ENCODE measurements around the gene ALDH7A1.
A peak's percentile ranks its signal among the peaks of the same experiment; 100 is the strongest.

The ALDH7A1 gene

DNA sequence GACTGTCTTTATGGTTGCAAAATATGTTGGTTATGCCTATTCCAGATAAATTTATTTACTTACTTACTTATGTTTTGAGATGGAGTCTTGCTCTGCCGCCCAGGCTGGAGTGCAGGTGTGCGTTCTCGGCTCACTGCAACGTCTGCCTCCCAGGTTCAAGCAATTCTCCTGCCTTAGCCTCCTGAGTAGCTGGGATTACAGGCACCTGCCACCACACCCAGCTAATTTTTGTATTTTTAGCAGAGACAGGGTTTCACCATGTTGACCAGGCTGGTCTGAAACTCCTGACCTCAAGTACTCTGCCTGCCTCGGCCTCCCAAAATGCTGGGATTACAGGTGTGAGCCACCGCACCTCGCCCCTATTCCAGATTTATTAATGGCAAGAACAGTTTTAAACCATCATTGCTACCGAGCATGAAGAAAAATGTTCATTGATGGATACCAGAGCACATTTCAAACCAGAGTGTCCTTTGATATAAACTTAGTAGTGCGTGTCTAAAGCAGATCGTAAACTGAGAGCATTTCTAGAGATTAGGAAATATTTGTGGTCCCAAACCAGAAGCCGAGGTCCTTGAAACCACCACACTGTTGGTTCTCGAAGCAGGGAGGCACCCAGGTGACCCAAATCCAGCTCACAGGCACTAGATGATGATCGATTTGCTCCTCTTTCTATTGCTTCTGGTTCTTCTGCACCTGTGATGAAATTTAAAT is 86.6 kb downstream of the ALDH7A1 start:
- no peak for DNase-seq (ENCODE audit: low spot score)

- no peak for DNase-seq (ENCODE audit: low spot score)
Measured at GRCh38 chr5:126506079-126506478, 88.9 kb downstream of the ALDH7A1 start.

DNA sequence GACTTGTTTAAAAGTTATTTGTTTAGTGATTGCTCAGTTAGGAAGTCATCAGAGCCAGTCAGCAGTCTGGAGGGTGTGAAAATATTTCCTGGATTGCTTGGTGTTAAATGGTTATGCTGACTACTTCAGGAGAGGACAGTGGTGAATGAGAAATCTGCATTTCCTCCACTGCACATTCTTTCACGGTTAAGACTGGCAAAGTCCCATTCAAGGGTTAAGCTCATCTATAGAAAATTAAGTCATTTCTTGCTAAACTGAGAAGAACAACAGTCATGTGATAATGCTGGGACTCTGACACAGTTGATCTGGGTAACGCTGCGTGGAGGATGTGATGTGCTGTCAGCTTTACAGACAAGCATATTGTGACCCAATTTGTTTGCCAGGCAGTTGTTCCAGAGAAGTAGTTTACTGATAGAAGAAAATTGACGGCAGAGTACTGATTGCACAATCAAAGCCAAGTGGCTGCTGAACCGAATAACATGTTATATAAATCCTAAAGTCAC is 91.4 kb downstream of the ALDH7A1 start:
- DNase-seq (ENCODE audit: low spot score) = no peak

GRCh38 chr5:126501448-126501847 is 93.6 kb downstream of the ALDH7A1 start:
- no peak for DNase-seq (ENCODE audit: low spot score)

- peak; percentile 19 for DNase-seq (ENCODE audit: low spot score)
Measured at GRCh38 chr5:126499853-126500342, 95.1 kb downstream of the ALDH7A1 start.

DNA sequence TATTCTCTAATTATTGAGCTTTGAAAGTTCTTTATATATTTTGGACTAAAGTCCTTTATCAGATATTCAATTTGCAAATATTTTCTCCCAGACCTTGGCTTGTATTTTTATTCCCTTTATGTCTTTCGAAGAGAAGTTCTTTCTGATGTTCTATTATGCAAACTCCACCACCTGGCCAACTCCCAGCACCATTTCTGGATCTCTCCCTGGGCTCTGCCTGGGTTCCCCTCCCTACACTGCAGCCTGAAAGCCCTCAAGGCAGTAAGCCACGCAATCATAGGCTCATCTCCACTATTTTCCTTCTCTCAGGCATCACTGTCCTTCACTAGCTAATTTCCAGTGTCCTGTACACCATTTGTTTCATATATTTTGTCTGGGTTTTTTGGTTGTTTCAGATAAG is 95.7 kb downstream of the ALDH7A1 start:
- DNase-seq (ENCODE audit: low spot score) = no peak

DNA sequence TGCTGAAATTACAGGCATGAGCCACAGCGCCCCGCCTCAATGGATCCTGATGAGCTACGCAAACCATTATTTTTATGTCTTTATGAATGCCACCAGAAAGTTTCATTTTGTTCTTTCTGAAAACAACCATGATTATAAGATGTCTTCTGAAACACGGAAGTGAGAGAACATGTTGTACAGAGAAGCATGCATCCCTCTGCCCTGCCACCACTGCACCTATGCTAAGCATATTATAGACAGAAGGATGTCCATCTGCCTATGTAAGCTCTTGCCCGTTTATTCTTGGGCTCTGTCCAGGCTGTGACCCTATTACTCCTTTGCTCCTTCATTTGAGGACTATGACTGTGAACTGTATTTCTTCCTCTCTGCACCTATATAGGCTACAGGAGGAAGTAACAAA is 97.5 kb downstream of the ALDH7A1 start:
- no peak for DNase-seq (ENCODE audit: low spot score)

- DNase-seq (ENCODE audit: low spot score) = no peak
Measured at GRCh38 chr5:126494393-126494792, 100.6 kb downstream of the ALDH7A1 start.

DNA sequence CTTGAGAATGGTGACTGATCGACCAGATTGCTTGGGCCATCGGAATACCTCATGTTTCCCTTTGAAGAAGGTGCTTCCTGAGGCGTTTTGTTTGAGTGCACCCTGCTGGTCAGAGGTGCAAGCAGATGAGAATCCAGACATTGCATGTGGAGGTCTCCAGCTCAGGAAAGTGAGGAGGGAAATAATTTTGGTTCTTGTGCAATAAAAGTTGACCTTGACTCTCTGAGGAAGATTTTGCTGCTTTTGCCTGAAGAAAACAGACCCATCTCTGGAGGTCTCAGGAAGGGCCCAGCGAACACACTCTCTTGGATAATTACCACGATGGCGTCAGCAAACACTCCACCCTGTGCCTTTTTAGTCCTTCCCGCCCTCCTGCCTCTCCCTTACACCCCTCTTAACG is 102.1 kb downstream of the ALDH7A1 start:
- no peak for DNase-seq (ENCODE audit: low spot score)

DNA sequence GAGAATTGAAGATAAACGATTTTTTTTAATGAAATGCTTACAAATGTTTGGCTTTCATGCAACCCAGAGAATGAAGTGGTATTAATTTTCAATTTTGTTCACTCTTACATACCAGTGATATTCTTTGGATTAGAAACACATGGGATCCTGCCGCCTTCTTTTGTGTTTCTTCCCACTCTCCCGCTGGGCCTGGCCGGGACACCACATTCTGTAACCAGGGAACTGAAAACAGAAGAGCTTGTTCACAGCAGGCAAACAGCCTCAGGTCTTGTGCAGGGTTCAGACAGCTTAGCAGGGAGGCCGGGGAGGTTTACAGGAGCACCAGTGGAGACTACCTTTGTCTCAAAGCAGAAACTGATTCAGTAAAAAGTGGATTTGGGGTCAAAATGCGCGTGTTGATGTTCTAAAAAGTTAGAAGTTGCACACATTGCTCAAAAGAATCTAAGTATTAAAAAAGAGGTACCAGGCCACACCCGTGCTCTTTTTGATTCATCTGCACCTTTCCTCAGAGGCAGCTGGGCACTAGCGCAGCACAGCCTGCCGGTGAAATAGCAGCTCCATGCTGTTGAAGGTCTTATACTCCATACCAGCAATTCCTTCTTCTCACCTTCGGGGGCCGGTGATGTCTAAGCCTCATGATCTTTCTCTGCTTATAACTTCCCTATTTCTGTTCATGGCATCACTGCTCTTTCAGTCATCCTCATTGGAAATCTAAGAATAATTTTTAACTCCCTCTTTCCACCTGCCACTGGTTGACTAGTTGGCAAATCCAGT is 104.7 kb downstream of the ALDH7A1 start:
- DNase-seq (ENCODE audit: low spot score) = no peak

DNA sequence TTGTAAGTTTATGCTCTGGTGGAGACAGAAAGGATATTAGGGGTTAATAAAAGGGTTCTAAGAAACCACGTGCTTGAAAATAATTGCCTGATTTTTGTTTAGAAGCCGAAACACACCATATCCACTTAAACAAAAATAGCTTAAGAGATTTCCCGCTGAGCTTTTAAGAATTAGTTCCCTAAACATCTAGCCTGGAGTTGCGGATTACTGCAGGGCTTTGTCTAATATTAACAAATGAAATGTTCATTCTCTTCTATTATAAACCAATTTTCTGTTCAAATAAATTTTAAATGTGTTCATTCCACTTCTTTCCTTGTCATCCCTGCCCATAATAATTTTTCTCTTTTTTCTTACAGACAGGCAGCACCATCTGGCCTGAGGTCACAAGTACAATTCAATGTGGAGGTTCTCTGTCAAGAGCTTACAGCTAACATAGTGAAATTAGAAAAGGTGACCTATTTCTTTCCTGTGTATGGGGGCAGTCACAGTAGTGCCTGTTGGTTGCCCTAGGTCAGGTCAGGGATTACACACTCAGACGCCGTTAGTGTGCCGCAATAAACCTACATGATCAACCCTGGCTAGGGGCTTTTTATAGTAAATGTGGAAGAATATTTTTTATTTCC is 106.5 kb downstream of the ALDH7A1 start:
- DNase-seq (ENCODE audit: low spot score) = no peak

- DNase-seq (ENCODE audit: low spot score) = no peak
Measured at GRCh38 chr5:126487596-126487995, 107.4 kb downstream of the ALDH7A1 start.

DNA sequence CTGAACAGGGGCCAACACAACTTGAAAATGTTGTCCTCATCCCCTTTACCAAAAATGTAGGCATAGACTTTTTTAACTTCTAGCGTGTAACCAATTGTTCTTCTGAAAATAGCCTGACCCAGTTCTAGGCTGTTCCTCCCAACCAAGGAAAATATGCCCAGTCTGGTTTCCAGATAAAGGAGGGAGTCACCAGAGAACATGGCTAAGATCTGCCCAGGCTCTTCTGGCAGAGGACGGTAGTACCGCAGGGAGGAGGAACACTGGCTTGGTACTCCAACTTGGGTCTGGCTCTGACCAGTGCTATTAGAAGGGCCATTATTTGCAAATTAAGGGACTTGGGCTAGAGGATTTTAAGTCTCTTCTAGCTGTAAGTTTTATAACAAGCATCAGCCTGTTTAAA is 108.7 kb downstream of the ALDH7A1 start:
- DNase-seq (ENCODE audit: low spot score) = no peak

GRCh38 chr5:126484253-126484652 is 110.8 kb downstream of the ALDH7A1 start:
- no peak for DNase-seq (ENCODE audit: low spot score)

DNA sequence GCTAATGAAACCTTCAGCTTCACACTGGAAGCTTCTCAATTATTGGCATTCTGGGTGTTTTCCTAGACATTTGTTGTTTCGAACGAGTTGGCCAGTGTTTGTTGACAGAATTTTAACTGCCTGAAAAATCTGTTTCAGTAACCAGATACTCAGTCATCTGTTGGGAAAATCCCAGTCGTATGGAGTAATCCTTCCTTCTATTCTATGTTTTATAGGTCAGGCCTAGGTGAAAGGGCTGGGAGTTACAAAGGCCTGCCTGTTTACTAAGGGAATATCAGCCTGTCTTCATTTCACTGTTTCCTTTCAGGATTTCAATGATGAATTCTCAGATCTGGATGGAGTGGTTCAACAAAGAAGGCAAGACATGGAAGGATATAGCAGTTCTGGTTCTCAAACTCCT is 111.9 kb downstream of the ALDH7A1 start:
- DNase-seq (ENCODE audit: low spot score) = no peak

GRCh38 chr5:126482591-126482990 is 112.4 kb downstream of the ALDH7A1 start:
- DNase-seq (ENCODE audit: low spot score) = no peak

DNA sequence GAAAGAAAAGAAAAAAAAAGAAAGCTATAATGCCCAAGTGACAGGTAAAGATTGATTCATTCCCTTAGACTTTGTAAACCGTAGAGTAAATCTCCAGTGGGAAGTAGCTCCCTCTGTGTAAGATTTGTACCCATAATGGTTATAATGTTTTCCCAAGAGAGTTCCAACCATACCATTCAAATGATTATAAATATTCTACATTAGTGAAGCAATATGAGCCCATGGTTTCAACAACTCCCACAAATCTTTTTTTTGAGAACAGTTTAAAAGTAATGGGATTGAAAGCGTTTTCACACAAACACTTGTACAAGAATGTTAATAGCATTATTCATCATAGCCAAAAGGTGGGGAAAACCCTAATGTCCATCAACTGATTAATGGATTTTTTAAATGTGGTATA is 113.8 kb downstream of the ALDH7A1 start:
- DNase-seq (ENCODE audit: low spot score) = no peak
